HepG2 (cell line): ENCODE data around the gene CHCHD3. TPM values are rescaled to one million over a fixed set of nuclear protein-coding genes. Genes with fewer than 3 reads are reported as not detected.
A peak's percentile ranks its signal among the peaks of the same experiment; 100 is the strongest.

Experiments
- ATAC-seq: fragments of 200-7000 bp; cut with Tn5 transposase; 3 replicates; pipeline ENCODE4 v1.9.1; 2020; ENCODE audit warnings: mild to moderate bottlenecking, moderate library complexity
- BruUV-seq: library from RNA; stranded (reverse); fragments of 400-500 nt; replicated peaks from 2 replicates; lab custom pipeline; 2021; lab: Mats Ljungman, UMichigan
- CTCF ChIA-PET: fragments of 300-600 bp; formaldehyde crosslinking; extraction: SDS; loops from one replicate; lab custom pipeline; 2021; ENCODE audit warnings: low total read pairs, inconsistent platforms, low intra/inter-chr PET ratio; lab: Yijun Ruan, JAX
- POLR2A ChIA-PET: fragments of 350-600 bp; sonication (Branson Sonifier 250); formaldehyde crosslinking; loops from one replicate; lab custom pipeline; 2020; ENCODE audit warnings: antibody characterized with exemption, inconsistent platforms; lab: Yijun Ruan, JAX
- DNase-seq: peaks from one replicate; pipeline ENCODE4 v3.0.0-alpha.2; 2015; ENCODE audit warnings: low spot score
- FAIRE-seq: peaks from 3 replicates; lab custom pipeline; 2011; peaks lifted over from hg19 to GRCh38; lab: Jason Lieb, UNC
- H2AFZ ChIP-seq: one replicate; pipeline ENCODE4 v1.6.1; 2011; ENCODE audit warnings: low read length, inconsistent platforms
- H3K27ac ChIP-seq: fragments of 300-600 bp; 3 replicates; pipeline ENCODE4 v1.8.0; 2011; ENCODE audit warnings: mixed run types, mild to moderate bottlenecking, mixed read lengths, low read length, inconsistent platforms; ENCODE audit not compliant: insufficient read depth; ENCODE audit errors: extremely low read length
- H3K27me3 ChIP-seq, 2 experiments: fragments of 200-600 bp in 1 of 2; 2 replicates in 1 of 2; 3 replicates in 1 of 2; pipeline versions ENCODE4 v1.6.0 to v1.8.0; 2011; ENCODE audit warnings: low read length in 2 of 2, mild to moderate bottlenecking in 2 of 2, moderate library complexity in 2 of 2, inconsistent platforms in 1 of 2; ENCODE audit not compliant: insufficient read depth in 2 of 2, control insufficient read depth in 1 of 2
- H3K36me3 ChIP-seq, 2 experiments: fragments of 200-600 bp in 1 of 2; replicated peaks in 1 of 2; 2 replicates in 1 of 2; 3 replicates in 1 of 2; pipeline versions ENCODE4 v1.5.1 to v1.8.0; 2011; ENCODE audit warnings: low read length in 2 of 2, inconsistent platforms in 1 of 2; ENCODE audit not compliant: insufficient read depth in 2 of 2, control insufficient read depth in 1 of 2
- H3K4me1 ChIP-seq: 2 replicates; pipeline ENCODE4 v1.5.1; 2012; ENCODE audit warnings: low read length, inconsistent platforms; ENCODE audit not compliant: insufficient read depth
- H3K4me2 ChIP-seq: 2 replicates; pipeline ENCODE4 v1.6.0; 2011; ENCODE audit warnings: low read depth, low read length, inconsistent platforms
- H3K4me3 ChIP-seq, 3 experiments: fragments of 200-600 bp in 1 of 3; sonication (generic), shearing (Covaris generic) in 1 of 3; replicated peaks in 1 of 3; 2 replicates each; pipeline ENCODE4 v1.5.1; 2011 to 2016; ENCODE audit warnings: low read length in 3 of 3, inconsistent platforms in 2 of 3, low read depth in 2 of 3, mild to moderate bottlenecking in 2 of 3, control low read depth in 1 of 3, mixed read lengths in 1 of 3; ENCODE audit not compliant: insufficient read depth in 1 of 3
- H3K79me2 ChIP-seq: one replicate; pipeline ENCODE4 v1.6.1; 2011; ENCODE audit warnings: low read length, inconsistent platforms; ENCODE audit not compliant: insufficient read depth
- H3K9ac ChIP-seq: 2 replicates; pipeline ENCODE4 v1.6.0; 2011; ENCODE audit warnings: mild to moderate bottlenecking, low read depth, low read length, inconsistent platforms; ENCODE audit not compliant: insufficient read depth
- H3K9me3 ChIP-seq: 2 replicates; pipeline ENCODE4 v1.5.1; 2012; ENCODE audit warnings: mild to moderate bottlenecking, low read length
- H4K20me1 ChIP-seq: 2 replicates; pipeline ENCODE4 v1.6.0; 2011; ENCODE audit warnings: inconsistent platforms, mild to moderate bottlenecking, low read length, moderate library complexity; ENCODE audit not compliant: insufficient read depth
- HNF1A ChIP-seq, 2 experiments: sonication (generic) in 1 of 2; formaldehyde crosslinking in 1 of 2; IDR thresholded peaks; 2 replicates each; pipeline versions ENCODE4 v1.4.0 to v1.6.1; 2016 to 2020; ENCODE audit warnings: borderline replicate concordance in 1 of 2, low read depth in 1 of 2, mild to moderate bottlenecking in 1 of 2, missing genetic modification reagents in 1 of 2
- HOMEZ ChIP-seq: IDR thresholded peaks from 2 replicates; pipeline ENCODE4 v1.6.1; 2016; ENCODE audit warnings: low read depth
- SOX13 ChIP-seq, 3 experiments: fragments of 450-650 bp in 1 of 3; sonication (generic) in 1 of 3; formaldehyde crosslinking in 1 of 3; IDR thresholded peaks in 2 of 3; conservative IDR thresholded peaks in 1 of 3; 2 replicates each; pipeline versions ENCODE4 v1.5.0 to v1.6.1; 2016 to 2020; ENCODE audit warnings: antibody characterized with exemption in 1 of 3, mild to moderate bottlenecking in 1 of 3, missing compliant biosample characterization in 1 of 3, missing genetic modification reagents in 1 of 3, moderate library complexity in 1 of 3
- SOX5 ChIP-seq: IDR thresholded peaks from 2 replicates; pipeline ENCODE4 v1.6.1; 2016; ENCODE audit warnings: borderline replicate concordance
- TMF1 ChIP-seq: sonication (generic); formaldehyde crosslinking; IDR thresholded peaks from 2 replicates; pipeline ENCODE4 v1.8.1; 2022; ENCODE audit warnings: low read depth, missing genetic modification reagents
- WGBS: methylation state at CpG from one replicate; pipeline ENCODE4 v1.1.6; 2017; ENCODE audit warnings: low lambda C conversion rate; 5-methylcytosine and 5-hydroxymethylcytosine counted together
- in situ Hi-C: cut with HindIII; loops from 2 replicates; pipeline ENCODE4 v1.10.0; 2017; ENCODE audit warnings: low pct_unique_long_range_greater_than_20kb; ENCODE audit not compliant: extremely low pct_ligation_motif_present
- intact Hi-C: fragments of 100-400 bp; cut with micrococcal nuclease; formaldehyde crosslinking; loops from one replicate; pipeline ENCODE4 v1.10.0; 2022; ENCODE audit not compliant: unreplicated experiment
- polyA plus RNA-seq, 8 experiments: library from polyadenylated mRNA; depleted of rRNA in 3 of 8; stranded (reverse) in 7 of 8; unstranded in 1 of 8; fragments of >200 nt; fragmentation: Illumina TruSeq in 4 of 8; extraction: Trizol in 4 of 8; gene quantifications; 2 replicates each; pipeline versions ENCODE4 v1.2.1 to v1.2.3, GENCODE V29; 2011 to 2016; ENCODE audit warnings: low read depth in 4 of 8, missing spikeins in 1 of 8, mixed read lengths in 1 of 8; ENCODE audit not compliant: insufficient read depth in 1 of 8
- total RNA-seq, 5 experiments: library from RNA; depleted of rRNA; stranded (reverse); fragments of >200 nt; fragmentation: Illumina TruSeq; extraction: Trizol; gene quantifications; 2 replicates each; pipeline ENCODE4 v1.2.3, GENCODE V29; 2016; ENCODE audit warnings: low read depth in 1 of 5

The CHCHD3 gene
- total and polyA plus RNA-seq, 2 of the 13 experiments (the other 11 are each of a cell fraction or from before 2014, with no cell fraction given), result 32.7 to 86.8 TPM

- 81% methylated on average over 2 of the region's 2 CpGs for WGBS
- TF ChIP-seq HNF1A (IDR thresholded peaks at IDR 0.05; ENCODE audit: low read depth) (peak; percentile 64), HNF1A (CRISPR knock-in tag; IDR thresholded peaks at IDR 0.05; ENCODE audit: borderline replicate concordance) (peak; percentile 22; the same call in 1 of the 2 replicates), TMF1 (CRISPR knock-in tag) (no peak), SOX5 (CRISPR knock-in tag) (0 out of 2 replicates have a peak, but pooled peaks have one; percentile 43), HOMEZ (CRISPR knock-in tag) (peak; percentile 51; the same call in 1 of the 2 replicates), SOX13 (IDR thresholded peaks at IDR 0.05) (no peak), SOX13 (CRISPR knock-in tag; conservative IDR thresholded peaks at IDR 0.05 in 1 of 2, IDR thresholded peaks at IDR 0.05 in 1 of 2) (peak in 1 of 2 experiments; percentile 62; a peak in 1 of 4 replicates)
- H4K20me1 ChIP-seq, result no peaks in the 10 kb centered on the region
- H3K4me3 ChIP-seq, result no peak overlapping the region
- H3K36me3 ChIP-seq, result no peaks in the 10 kb centered on the region; a peak in 1 of 5 replicates
- ChIA-PET CTCF (no interaction called here), POLR2A (no interaction called here)
- BruUV-seq, result no TSS peak
- peak; percentile 60 for DNase-seq
- H3K9ac ChIP-seq, result no peak overlapping the region
- in situ Hi-C loops, result no loop called here
- intact Hi-C loops, result no loop called here
- no peak for FAIRE-seq
- peaks cover 12% of the 10 kb centered on the region for H3K4me1 ChIP-seq
- ATAC-seq, result peak; percentile 68
- no peaks in the 10 kb centered on the region for H3K9me3 ChIP-seq
- H2AFZ ChIP-seq, result no peak overlapping the region
- no peaks in the 10 kb centered on the region for H3K27me3 ChIP-seq
- peak overlapping the region; percentile 9 for H3K27ac ChIP-seq
- H3K79me2 ChIP-seq, result no peaks in the 10 kb centered on the region
- H3K4me2 ChIP-seq, result no peak overlapping the region
Measured at GRCh38 chr7:132915647-132916046, 166.2 kb downstream of the CHCHD3 start.
